Natural killer cell treated with Interleukin-12 subunit alpha and Interleukin-12 subunit beta and Interleukin-15 and Interleukin-18, amount 100 ng/mL, for 72 hours (primary cell): Measurements from ENCODE around the gene AIRE. TPM values are rescaled to one million over a fixed set of nuclear protein-coding genes. Genes with fewer than 3 reads are reported as not detected.

ENCODE experiments used
- ATAC-seq, 2 donors: fragments of 150-1000 bp; cut with Tn5 transposase in 1 of 2; sonication (Bioruptor Pico), chemical (Tn5 transposase) in 1 of 2; 2 replicates each; pipeline ENCODE4 v1.10.0; 2021
- DNase-seq: peaks from one replicate; pipeline ENCODE4 v3.0.0; 2022; ENCODE audit warnings: low spot score
- H3K27ac Mint-ChIP-seq, 2 donors: 1 replicate in 1 of 2; 2 replicates in 1 of 2; pipeline ENCODE4 v1.8.0; 2022; ENCODE audit warnings: mixed read lengths in 2 of 2, mild to moderate bottlenecking in 1 of 2, moderate library complexity in 1 of 2
- H3K27me3 Mint-ChIP-seq, 2 donors: 1 replicate in 1 of 2; 2 replicates in 1 of 2; pipeline ENCODE4 v1.8.0; 2022; ENCODE audit warnings: mixed read lengths in 2 of 2
- H3K36me3 Mint-ChIP-seq: one replicate; pipeline ENCODE4 v1.8.0; 2022; ENCODE audit warnings: mixed read lengths
- H3K4me1 Mint-ChIP-seq, 2 donors: 1 replicate in 1 of 2; 2 replicates in 1 of 2; pipeline ENCODE4 v1.8.0; 2022; ENCODE audit warnings: low read depth in 2 of 2, mixed read lengths in 2 of 2, mild to moderate bottlenecking in 1 of 2
- H3K4me3 Mint-ChIP-seq: one replicate; pipeline ENCODE4 v1.8.0; 2022; ENCODE audit warnings: mixed read lengths
- H3K9me3 Mint-ChIP-seq: 2 replicates; pipeline ENCODE4 v1.8.0; 2022; ENCODE audit warnings: mixed read lengths
- total RNA-seq, 2 donors: library from RNA; stranded (reverse); gene quantifications; one replicate each; pipeline ENCODE4 v1.2.3, GENCODE V29; 2022

Gene AIRE
- total RNA-seq, 2 donors from 2014 or later = not detected

DNA sequence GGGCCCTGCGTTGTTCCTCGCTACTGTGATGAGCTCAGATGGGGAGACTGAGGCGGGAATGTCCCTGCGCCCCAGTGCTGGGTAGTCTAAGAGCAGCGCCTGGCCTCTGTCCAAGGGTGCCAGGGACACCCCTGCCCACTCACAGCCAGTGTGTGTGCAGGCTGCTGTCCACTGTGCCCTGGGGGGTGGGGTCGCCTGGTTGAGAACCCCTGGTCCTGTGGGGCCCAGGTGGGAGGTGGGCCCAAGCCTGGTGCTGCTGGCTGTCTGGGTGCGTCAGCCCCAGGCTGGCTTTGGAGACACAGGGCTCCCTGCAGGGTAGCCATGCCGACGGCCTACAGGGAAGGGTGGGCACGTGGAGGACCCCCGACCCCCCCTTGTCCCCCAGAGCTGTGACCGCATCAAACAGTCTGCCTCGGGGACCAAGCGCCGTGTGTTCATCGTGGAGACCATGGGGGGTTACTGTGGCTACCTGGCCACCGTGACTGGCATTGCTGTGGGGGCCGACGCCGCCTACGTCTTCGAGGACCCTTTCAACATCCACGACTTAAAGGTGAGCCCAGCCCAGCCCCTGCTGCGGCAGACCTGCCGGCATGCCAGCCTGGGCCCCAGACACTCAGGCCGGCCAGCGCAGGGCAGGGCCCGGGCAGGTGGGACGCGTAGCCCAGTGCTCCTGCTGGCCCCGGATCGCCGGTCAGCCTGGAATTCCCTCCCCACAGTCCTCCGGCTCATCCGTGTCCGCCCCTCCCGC, 38.6 kb downstream of the AIRE start:
- H3K27me3 Mint-ChIP-seq = no peaks in the 10 kb centered on the region

DNA sequence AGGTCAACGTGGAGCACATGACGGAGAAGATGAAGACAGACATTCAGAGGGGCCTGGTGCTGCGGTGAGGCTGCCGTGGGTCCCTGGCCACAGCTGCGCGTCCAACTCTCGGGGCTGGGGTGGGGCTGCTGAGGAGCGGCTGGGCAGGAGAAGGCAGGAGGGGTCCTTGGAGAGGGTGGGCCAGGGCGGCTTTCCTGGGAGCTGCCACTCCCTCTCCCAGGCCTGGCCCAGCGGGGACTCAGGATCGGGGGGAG, 39.1 kb downstream of the AIRE start:
- Mint-ChIP-seq H3K27me3 (no peaks in the 10 kb centered on the region), H3K4me1 (no peaks in the 10 kb centered on the region), H3K27ac (no peak overlapping the region), H3K9me3 (no peaks in the 10 kb centered on the region), H3K36me3 (no peaks in the 10 kb centered on the region), H3K4me3 (no peak overlapping the region)
- no peak for DNase-seq
- ATAC-seq = no peak

More for the DNA sequence above, 38.6 kb downstream of the AIRE start:
- Mint-ChIP-seq H3K27ac (no peak overlapping the region), H3K9me3 (no peaks in the 10 kb centered on the region), H3K36me3 (no peaks in the 10 kb centered on the region), H3K4me1 (no peaks in the 10 kb centered on the region), H3K4me3 (no peak overlapping the region)
- no peak for DNase-seq
- ATAC-seq = no peak

GRCh38 chr21:44325386-44326271, 40.0 kb downstream of the AIRE start:
- H3K36me3 Mint-ChIP-seq = no peaks in the 10 kb centered on the region
- H3K4me1 Mint-ChIP-seq = no peaks in the 10 kb centered on the region
- no peaks in the 10 kb centered on the region for H3K9me3 Mint-ChIP-seq
- no peaks in the 10 kb centered on the region for H3K27me3 Mint-ChIP-seq
- DNase-seq = no peak
- H3K27ac Mint-ChIP-seq = no peak overlapping the region
- ATAC-seq = no peak
- no peak overlapping the region for H3K4me3 Mint-ChIP-seq

GRCh38 chr21:44326272-44326647, 40.6 kb downstream of the AIRE start:
- Mint-ChIP-seq H3K4me3 (no peak overlapping the region), H3K9me3 (no peaks in the 10 kb centered on the region), H3K36me3 (no peaks in the 10 kb centered on the region), H3K4me1 (no peaks in the 10 kb centered on the region), H3K27ac (no peak overlapping the region), H3K27me3 (no peaks in the 10 kb centered on the region)
- ATAC-seq (no peak), DNase-seq (no peak)

- DNase-seq = no peak
- ATAC-seq = no peak
- Mint-ChIP-seq H3K4me3 (no peak overlapping the region), H3K4me1 (no peaks in the 10 kb centered on the region), H3K27me3 (no peaks in the 10 kb centered on the region), H3K9me3 (no peaks in the 10 kb centered on the region), H3K27ac (no peak overlapping the region), H3K36me3 (no peaks in the 10 kb centered on the region)
Observed at GRCh38 chr21:44326716-44327602, 41.3 kb downstream of the AIRE start.

GRCh38 chr21:44327603-44327974, 41.9 kb downstream of the AIRE start:
- Mint-ChIP-seq H3K27ac (no peak overlapping the region), H3K9me3 (no peaks in the 10 kb centered on the region), H3K27me3 (no peaks in the 10 kb centered on the region), H3K4me1 (no peaks in the 10 kb centered on the region), H3K4me3 (no peak overlapping the region), H3K36me3 (no peaks in the 10 kb centered on the region)
- ATAC-seq (no peak), DNase-seq (no peak)

DNA sequence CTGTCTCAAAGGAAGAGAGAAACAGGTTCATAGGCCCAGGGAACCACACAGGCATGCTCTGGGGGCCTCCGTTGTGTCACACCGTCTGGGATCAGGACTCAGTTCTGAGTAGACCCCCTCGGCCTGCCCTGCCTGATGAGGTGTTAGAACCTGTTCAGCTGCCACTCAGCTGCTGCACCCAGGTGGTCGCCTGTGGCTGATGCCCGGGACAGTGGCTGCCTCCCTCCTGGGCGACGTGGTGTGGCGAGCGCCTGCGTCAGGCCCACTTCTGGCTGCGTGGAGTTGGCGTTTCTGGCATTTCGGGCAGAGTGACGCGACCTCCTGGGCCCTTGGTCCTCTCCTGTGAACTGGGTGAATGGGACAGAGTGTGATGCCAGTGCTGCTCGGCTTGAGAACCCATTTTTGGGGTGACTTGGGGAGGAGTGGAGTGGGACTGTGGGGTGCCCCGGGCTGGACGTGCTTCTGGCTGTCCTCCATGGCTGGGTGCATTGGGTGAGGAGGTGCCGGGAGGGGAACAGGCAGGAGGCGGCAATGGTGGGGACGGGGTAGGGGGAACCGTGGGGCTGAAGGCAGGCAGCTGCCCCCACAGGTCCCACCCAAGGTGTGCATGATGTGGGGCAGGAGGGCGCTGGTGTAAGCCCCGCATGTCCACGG, 42.7 kb downstream of the AIRE start:
- Mint-ChIP-seq H3K27me3 (no peaks in the 10 kb centered on the region), H3K4me3 (no peak overlapping the region), H3K36me3 (no peaks in the 10 kb centered on the region), H3K4me1 (no peaks in the 10 kb centered on the region), H3K27ac (no peak overlapping the region), H3K9me3 (no peaks in the 10 kb centered on the region)
- DNase-seq (no peak), ATAC-seq (no peak)

GRCh38 chr21:44329086-44329889, 43.6 kb downstream of the AIRE start:
- DNase-seq = no peak
- no peak for ATAC-seq
- Mint-ChIP-seq H3K9me3 (no peaks in the 10 kb centered on the region), H3K4me1 (no peaks in the 10 kb centered on the region), H3K27me3 (no peaks in the 10 kb centered on the region), H3K27ac (no peak overlapping the region), H3K36me3 (no peaks in the 10 kb centered on the region), H3K4me3 (no peak overlapping the region)

DNA sequence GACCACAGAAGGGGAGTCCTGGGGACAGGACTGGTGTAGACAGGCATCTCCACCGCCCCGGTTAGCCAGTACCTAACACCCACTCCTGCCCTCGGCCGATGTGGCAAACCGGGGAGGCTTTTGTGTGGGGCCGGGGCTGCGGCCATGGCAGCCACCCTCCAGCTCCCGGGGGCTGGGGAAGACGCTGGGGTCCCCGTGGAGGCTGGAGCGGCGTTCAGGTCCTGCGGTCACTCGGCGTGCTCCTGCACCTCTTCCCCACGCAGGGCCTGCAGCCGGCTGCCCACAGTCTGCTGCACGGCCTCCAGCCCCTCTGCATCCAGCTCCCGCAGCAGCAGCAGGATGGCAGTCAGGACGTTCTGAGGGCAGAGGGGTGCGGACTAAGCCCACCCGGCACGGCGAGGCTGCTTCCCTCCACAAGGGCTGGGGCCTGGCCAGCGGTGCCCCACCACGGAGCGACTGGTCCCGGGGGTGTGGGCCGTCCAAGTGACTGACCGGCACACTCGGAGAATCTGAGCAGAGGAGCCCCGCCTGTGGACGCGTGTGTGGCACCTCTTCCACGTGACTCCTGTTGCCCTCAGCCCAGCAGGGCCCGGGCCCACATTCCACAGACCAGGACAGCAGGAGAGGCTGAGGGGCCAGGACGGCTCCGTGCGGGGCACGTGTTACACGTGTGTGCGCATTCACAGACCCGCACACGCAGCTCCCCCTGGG, 44.5 kb downstream of the AIRE start:
- H3K9me3 Mint-ChIP-seq = no peaks in the 10 kb centered on the region
- ATAC-seq (no peak), DNase-seq (no peak)
- H3K27me3 Mint-ChIP-seq = no peaks in the 10 kb centered on the region
- no peak overlapping the region for H3K4me3 Mint-ChIP-seq
- no peaks in the 10 kb centered on the region for H3K36me3 Mint-ChIP-seq
- no peak overlapping the region for H3K27ac Mint-ChIP-seq
- peaks cover 0 to 3% of the 10 kb centered on the region in 2 donors for H3K4me1 Mint-ChIP-seq

- Mint-ChIP-seq H3K27ac (no peak overlapping the region), H3K9me3 (no peaks in the 10 kb centered on the region), H3K4me3 (no peak overlapping the region), H3K27me3 (no peaks in the 10 kb centered on the region), H3K4me1 (peaks cover 0 to 3% of the 10 kb centered on the region in 2 donors), H3K36me3 (no peaks in the 10 kb centered on the region)
- DNase-seq = no peak
- no peak for ATAC-seq
Observed at GRCh38 chr21:44330698-44331097, 45.0 kb downstream of the AIRE start.

- Mint-ChIP-seq H3K27me3 (no peaks in the 10 kb centered on the region), H3K9me3 (no peaks in the 10 kb centered on the region), H3K27ac (no peak overlapping the region), H3K4me3 (no peak overlapping the region), H3K36me3 (no peaks in the 10 kb centered on the region), H3K4me1 (peaks cover 0 to 4% of the 10 kb centered on the region in 2 donors)
- DNase-seq (no peak), ATAC-seq (no peak)
Observed at GRCh38 chr21:44331209-44331608, 45.5 kb downstream of the AIRE start.

DNA sequence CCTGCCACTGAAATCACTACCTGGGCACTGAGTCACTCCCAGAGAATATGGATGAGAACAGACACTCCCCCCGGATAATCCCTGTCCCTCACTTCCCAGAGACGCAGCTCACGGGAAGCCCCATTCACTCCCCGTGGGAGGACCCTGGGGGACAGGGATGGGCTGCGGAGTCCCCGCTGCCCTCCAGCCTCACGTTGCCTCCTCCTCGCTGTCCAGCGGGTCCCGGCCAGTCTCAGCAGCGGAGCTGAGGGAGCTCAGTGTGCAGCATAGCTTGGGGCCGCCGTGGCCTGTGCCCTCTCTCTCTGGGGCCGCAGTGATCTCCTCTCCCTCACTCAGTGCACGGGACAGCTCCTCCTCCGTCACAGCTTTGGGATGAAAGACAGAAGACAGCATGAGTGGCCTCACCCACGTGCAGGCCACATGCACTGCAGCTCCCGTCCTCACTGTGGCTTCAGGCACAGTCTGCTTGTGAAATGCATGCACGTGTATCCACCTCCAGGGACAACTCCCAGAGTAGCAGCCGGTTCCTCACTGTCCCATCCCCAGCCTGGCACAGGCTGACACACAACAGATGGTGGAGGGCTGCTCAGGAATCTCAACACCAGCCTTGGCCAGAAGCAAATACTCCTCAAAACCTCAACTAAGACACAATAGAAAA, 46.1 kb downstream of the AIRE start:
- no peak overlapping the region for H3K4me3 Mint-ChIP-seq
- H3K27me3 Mint-ChIP-seq = no peaks in the 10 kb centered on the region
- DNase-seq = no peak
- H3K27ac Mint-ChIP-seq = no peak overlapping the region
- H3K9me3 Mint-ChIP-seq = no peaks in the 10 kb centered on the region
- H3K4me1 Mint-ChIP-seq = peaks cover 0 to 5% of the 10 kb centered on the region in 2 donors
- peak in 1 of 2 donors; percentile 5 for ATAC-seq
- H3K36me3 Mint-ChIP-seq = no peaks in the 10 kb centered on the region
